T-cell (primary cell): ENCODE measurements around the gene ASB5. TPM values are rescaled to one million over a fixed set of nuclear protein-coding genes. Genes with fewer than 3 reads are reported as not detected.

Source experiments
- ATAC-seq, 4 experiments: fragments of 200-7000 bp in 3 of 4; fragments of 150-1000 bp in 1 of 4; cut with Tn5 transposase; replicated peaks in 1 of 4; 1 replicate in 3 of 4; 2 replicates in 1 of 4; pipeline ENCODE4 v1.10.0; 2021; ENCODE audit warnings: moderate library complexity in 3 of 4, mild to moderate bottlenecking in 2 of 4, moderate number of reproducible peaks in 1 of 4
- CTCF ChIA-PET, 2 donors: fragments of 300-600 bp; sonication (Branson Sonifier 250); formaldehyde crosslinking; loops; one replicate each; lab custom pipeline; 2022; ENCODE audit warnings: antibody characterized with exemption in 2 of 2; lab: Charles Lee
- POLR2A ChIA-PET, 2 donors: fragments of 300-600 bp; sonication (Branson Sonifier 250); formaldehyde crosslinking; loops; one replicate each; lab custom pipeline; 2022; ENCODE audit warnings: antibody characterized with exemption in 2 of 2; lab: Charles Lee
- DNase-seq, 35 experiments: peaks; one replicate each; pipeline versions ENCODE4 v3.0.0 to v3.0.0-alpha.2; 2013 to 2023
- H3K27ac ChIP-seq: one replicate; pipeline ENCODE4 v1.5.1; 2013; ENCODE audit warnings: low read length
- H3K27me3 ChIP-seq, 2 experiments: replicated peaks in 1 of 2; 1 replicate in 1 of 2; 2 replicates in 1 of 2; pipeline versions ENCODE4 v1.6.1 to v1.7.0; 2013; ENCODE audit warnings: low read length in 1 of 2, mixed read lengths in 1 of 2; ENCODE audit not compliant: control insufficient read depth in 2 of 2, insufficient read depth in 2 of 2; ENCODE audit errors: extremely low read depth in 1 of 2
- H3K36me3 ChIP-seq, 2 donors: 1 replicate in 1 of 2; 2 replicates in 1 of 2; pipeline versions ENCODE4 v1.6.1 to v1.7.0; 2013; ENCODE audit warnings: low read length in 1 of 2; ENCODE audit not compliant: control insufficient read depth in 2 of 2, insufficient read depth in 1 of 2; ENCODE audit errors: extremely low read depth in 1 of 2
- H3K4me1 ChIP-seq, 2 experiments: 1 replicate in 1 of 2; 2 replicates in 1 of 2; pipeline versions ENCODE4 v1.6.1 to v1.7.0; 2013; ENCODE audit warnings: low read length in 2 of 2, mixed read lengths in 1 of 2; ENCODE audit not compliant: insufficient read depth in 2 of 2, control insufficient read depth in 1 of 2; ENCODE audit errors: extremely low read depth in 1 of 2
- H3K4me3 ChIP-seq, 2 donors: 1 replicate in 1 of 2; 2 replicates in 1 of 2; pipeline versions ENCODE4 v1.5.1 to v1.7.0; 2013; ENCODE audit warnings: mild to moderate bottlenecking in 2 of 2, low read length in 1 of 2, moderate library complexity in 1 of 2; ENCODE audit not compliant: control insufficient read depth in 1 of 2; ENCODE audit errors: extremely low read depth in 1 of 2
- H3K9me3 ChIP-seq: 2 replicates; pipeline ENCODE4 v1.7.0; 2013
- H3K27ac Mint-ChIP-seq, 2 donors: one replicate each; pipeline ENCODE4 v1.8.0; 2020 to 2021; ENCODE audit warnings: mild to moderate bottlenecking in 2 of 2, mixed read lengths in 2 of 2
- H3K27me3 Mint-ChIP-seq, 2 donors: one replicate each; pipeline ENCODE4 v1.8.0; 2021 to 2022; ENCODE audit warnings: mixed read lengths in 2 of 2
- H3K36me3 Mint-ChIP-seq: one replicate; pipeline ENCODE4 v1.8.0; 2021; ENCODE audit warnings: mixed read lengths
- H3K4me1 Mint-ChIP-seq, 3 donors: one replicate each; pipeline ENCODE4 v1.8.0; 2020 to 2022; ENCODE audit warnings: mixed read lengths in 3 of 3, mild to moderate bottlenecking in 1 of 3
- H3K4me3 Mint-ChIP-seq, 3 donors: one replicate each; pipeline ENCODE4 v1.8.0; 2020 to 2022; ENCODE audit warnings: mild to moderate bottlenecking in 3 of 3, mixed read lengths in 3 of 3, moderate library complexity in 3 of 3
- H3K9me3 Mint-ChIP-seq, 3 donors: one replicate each; pipeline ENCODE4 v1.8.0; 2020 to 2022; ENCODE audit warnings: mixed read lengths in 3 of 3
- WGBS: methylation state at CpG from one replicate; pipeline ENCODE4 v1.1.5; 2013; ENCODE audit warnings: missing lambda C conversion rate; ENCODE audit not compliant: insufficient coverage; 5-methylcytosine and 5-hydroxymethylcytosine counted together
- total RNA-seq, 35 experiments: library from RNA in 6 of 35; stranded (reverse) in 6 of 35; fragments of 120-200 nt in 1 of 35; gene quantifications; one replicate each; pipeline versions ENCODE4 v1.2.1 to v1.2.4 and lab custom pipeline; 2013 to 2026

ASB5 gene
- total RNA-seq, 5 donors from 2014 or later (not counting 1 experiment from before 2014, with no cell fraction given), result not detected

GRCh38 chr4:176186067-176186466 is 83.0 kb downstream of the ASB5 start:
- ChIA-PET CTCF (no interaction called here), POLR2A (no interaction called here)
- ATAC-seq, result no peak
- Mint-ChIP-seq H3K27ac (no peak overlapping the region), H3K9me3 (no peaks in the 10 kb centered on the region), H3K27me3 (peaks cover 30 to 47% of the 10 kb centered on the region in 2 donors), H3K36me3 (no peaks in the 10 kb centered on the region), H3K4me3 (no peak overlapping the region), H3K4me1 (no peaks in the 10 kb centered on the region)
- Histone ChIP-seq H3K4me1 (no peaks in the 10 kb centered on the region), H3K36me3 (no peaks in the 10 kb centered on the region), H3K27me3 (peaks cover 0 to 11% of the 10 kb centered on the region in 2 experiments), H3K9me3 (no peaks in the 10 kb centered on the region), H3K4me3 (no peak overlapping the region), H3K27ac (no peak overlapping the region)
- no peak for DNase-seq
- WGBS, result 68% methylated on average over 2 of the region's 2 CpGs

DNA sequence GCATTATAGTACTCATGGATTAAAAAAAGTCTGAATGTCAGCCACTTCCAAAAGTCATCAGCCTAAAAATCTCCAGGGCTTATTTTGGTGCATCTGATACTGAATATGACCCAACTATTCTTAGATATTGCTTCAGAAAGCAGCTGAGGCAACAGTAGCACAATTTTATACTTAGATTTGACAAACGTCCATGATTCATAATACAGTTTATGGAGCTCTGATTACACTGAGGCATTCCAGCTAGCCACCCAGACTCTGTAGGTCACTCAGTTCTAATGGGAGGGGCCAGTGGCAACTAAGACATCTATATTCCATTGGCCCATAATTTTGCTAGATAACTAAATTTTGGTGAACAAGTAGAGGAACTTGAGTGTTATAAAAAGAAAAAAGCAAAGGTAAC is 84.0 kb downstream of the ASB5 start:
- H3K4me1 ChIP-seq, result no peaks in the 10 kb centered on the region
- Mint-ChIP-seq H3K36me3 (no peaks in the 10 kb centered on the region), H3K4me1 (no peaks in the 10 kb centered on the region), H3K9me3 (no peaks in the 10 kb centered on the region), H3K27ac (no peak overlapping the region), H3K27me3 (peaks cover 30 to 46% of the 10 kb centered on the region in 2 donors), H3K4me3 (no peak overlapping the region)
- H3K9me3 ChIP-seq, result no peaks in the 10 kb centered on the region
- H3K4me3 ChIP-seq, result no peak overlapping the region
- ATAC-seq, result no peak
- peaks cover 0 to 10% of the 10 kb centered on the region in 2 experiments for H3K27me3 ChIP-seq
- H3K36me3 ChIP-seq, result no peaks in the 10 kb centered on the region
- no CpG with 5 or more reads among the region's 1 CpG for WGBS
- DNase-seq, result no peak
- POLR2A ChIA-PET, result no interaction called here
- CTCF ChIA-PET, result no interaction called here
- no peak overlapping the region for H3K27ac ChIP-seq

Other genes with a start within 250 kb of the ASB5 start
- gene WDR17, start 203.4 kb downstream of the ASB5 start, total RNA-seq, result 1 to 10 TPM in 2 of 5 donors, under 1 TPM in 3; 0.92 to 2.0 (median 0.98) TPM
- not detected for gene SPATA4, start 73.6 kb downstream of the ASB5 start, total RNA-seq
- 100 to 1,000 TPM; 137 to 163 (median 155) TPM for gene SPCS3, start 50.7 kb upstream of the ASB5 start, total RNA-seq